Endothelial cell (in vitro differentiated cells): Measurements from ENCODE around the gene NUMA1. TPM values are rescaled to one million over a fixed set of nuclear protein-coding genes. Genes with fewer than 3 reads are reported as not detected.
A peak's percentile ranks its signal among the peaks of the same experiment; 100 is the strongest.

Experiments used
- DNase-seq: peaks from one replicate; pipeline ENCODE4 v3.0.0; 2021; ENCODE audit warnings: low spot score
- H3K27ac Mint-ChIP-seq: one replicate; pipeline ENCODE4 v1.8.0; 2021; ENCODE audit warnings: mixed read lengths, inconsistent platforms; ENCODE audit not compliant: unreplicated experiment
- H3K27me3 Mint-ChIP-seq: one replicate; pipeline ENCODE4 v1.8.0; 2021; ENCODE audit warnings: mild to moderate bottlenecking, moderate library complexity, mixed read lengths, inconsistent platforms; ENCODE audit not compliant: unreplicated experiment
- H3K36me3 Mint-ChIP-seq: one replicate; pipeline ENCODE4 v1.8.0; 2021; ENCODE audit warnings: mild to moderate bottlenecking, low read depth, mixed read lengths, inconsistent platforms; ENCODE audit not compliant: unreplicated experiment
- H3K4me1 Mint-ChIP-seq: one replicate; pipeline ENCODE4 v1.8.0; 2021; ENCODE audit warnings: mild to moderate bottlenecking, mixed read lengths, inconsistent platforms; ENCODE audit not compliant: unreplicated experiment
- H3K4me3 Mint-ChIP-seq: one replicate; pipeline ENCODE4 v1.8.0; 2021; ENCODE audit warnings: mild to moderate bottlenecking, mixed read lengths, inconsistent platforms; ENCODE audit not compliant: unreplicated experiment
- H3K9me3 Mint-ChIP-seq: one replicate; pipeline ENCODE4 v1.8.0; 2021; ENCODE audit warnings: mixed read lengths, inconsistent platforms; ENCODE audit not compliant: unreplicated experiment
- total RNA-seq: library from RNA; stranded (reverse); fragmentation: NEBNext Ultra II Directional; extraction: Animal tissue kit (Norgen Biotek cat#: 25700); gene quantifications from one replicate; pipeline ENCODE4 v1.2.1, GENCODE V29; 2021; ENCODE audit not compliant: unreplicated experiment
- TF ChIP-seq, protein P1 (sequence below): fragments of 200-600 bp; sonication (generic); IDR thresholded peaks from one replicate; pipeline ENCODE4 v1.5.0; 2021; ENCODE audit warnings: antibody characterized with exemption; ENCODE audit not compliant: unreplicated experiment

The NUMA1 gene
- total RNA-seq, 1 donor from 2014 or later, result 173 TPM

DNA sequence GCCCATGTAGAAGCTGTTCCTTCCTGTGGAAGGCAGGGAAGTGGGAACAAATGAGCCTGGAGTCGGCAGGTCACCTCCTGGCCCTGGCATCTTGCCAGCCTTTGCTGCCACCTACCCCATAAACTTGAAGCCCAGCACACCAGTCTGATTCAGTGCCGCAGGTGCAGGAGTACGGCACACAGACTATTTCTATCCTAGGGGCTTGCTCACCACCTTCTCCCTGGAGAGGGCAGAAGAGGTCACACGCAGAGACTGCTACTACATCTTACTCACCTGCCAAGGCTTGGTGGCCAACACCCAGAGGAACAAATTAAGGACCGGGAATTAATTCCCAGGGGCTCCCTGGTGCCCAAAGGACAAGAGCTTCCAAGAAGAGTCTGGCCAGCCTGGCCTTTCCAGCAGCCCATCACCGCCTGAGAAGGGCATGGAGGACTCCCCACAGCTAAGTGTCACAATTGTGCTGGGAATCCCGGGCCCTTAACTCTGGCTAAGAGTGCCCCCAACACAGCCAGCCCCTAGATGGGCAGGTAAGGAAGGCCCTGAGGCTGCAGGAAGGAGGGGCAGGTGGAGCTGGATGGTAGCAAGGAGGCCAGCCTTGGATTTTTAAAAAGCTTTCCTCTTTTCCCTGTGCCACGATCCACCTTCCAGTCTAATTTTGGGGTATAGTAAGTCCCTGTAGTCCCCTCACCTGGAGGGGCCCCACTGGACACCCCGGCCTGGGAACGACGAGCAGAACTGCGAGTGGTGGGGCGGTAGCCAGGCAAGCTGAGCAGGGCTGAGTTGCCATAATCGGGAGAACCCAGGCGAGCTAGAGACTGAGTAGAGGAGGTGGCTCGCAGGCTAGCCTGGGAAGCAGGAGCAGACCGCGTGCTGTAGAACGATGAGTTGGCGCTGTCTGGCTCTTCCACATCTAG is 74.7 kb downstream of the NUMA1 start:
- no peak overlapping the region for H3K27ac Mint-ChIP-seq
- H3K36me3 Mint-ChIP-seq, result peaks cover 46% of the 10 kb centered on the region
- no peak overlapping the region for H3K4me3 Mint-ChIP-seq
- peaks cover 6% of the 10 kb centered on the region for H3K4me1 Mint-ChIP-seq
- peaks cover 31% of the 10 kb centered on the region for H3K27me3 Mint-ChIP-seq
- H3K9me3 Mint-ChIP-seq, result no peaks in the 10 kb centered on the region
- TF ChIP-seq, protein P1, sequence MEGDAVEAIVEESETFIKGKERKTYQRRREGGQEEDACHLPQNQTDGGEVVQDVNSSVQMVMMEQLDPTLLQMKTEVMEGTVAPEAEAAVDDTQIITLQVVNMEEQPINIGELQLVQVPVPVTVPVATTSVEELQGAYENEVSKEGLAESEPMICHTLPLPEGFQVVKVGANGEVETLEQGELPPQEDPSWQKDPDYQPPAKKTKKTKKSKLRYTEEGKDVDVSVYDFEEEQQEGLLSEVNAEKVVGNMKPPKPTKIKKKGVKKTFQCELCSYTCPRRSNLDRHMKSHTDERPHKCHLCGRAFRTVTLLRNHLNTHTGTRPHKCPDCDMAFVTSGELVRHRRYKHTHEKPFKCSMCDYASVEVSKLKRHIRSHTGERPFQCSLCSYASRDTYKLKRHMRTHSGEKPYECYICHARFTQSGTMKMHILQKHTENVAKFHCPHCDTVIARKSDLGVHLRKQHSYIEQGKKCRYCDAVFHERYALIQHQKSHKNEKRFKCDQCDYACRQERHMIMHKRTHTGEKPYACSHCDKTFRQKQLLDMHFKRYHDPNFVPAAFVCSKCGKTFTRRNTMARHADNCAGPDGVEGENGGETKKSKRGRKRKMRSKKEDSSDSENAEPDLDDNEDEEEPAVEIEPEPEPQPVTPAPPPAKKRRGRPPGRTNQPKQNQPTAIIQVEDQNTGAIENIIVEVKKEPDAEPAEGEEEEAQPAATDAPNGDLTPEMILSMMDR, result no peak
- DNase-seq, result no peak

DNA sequence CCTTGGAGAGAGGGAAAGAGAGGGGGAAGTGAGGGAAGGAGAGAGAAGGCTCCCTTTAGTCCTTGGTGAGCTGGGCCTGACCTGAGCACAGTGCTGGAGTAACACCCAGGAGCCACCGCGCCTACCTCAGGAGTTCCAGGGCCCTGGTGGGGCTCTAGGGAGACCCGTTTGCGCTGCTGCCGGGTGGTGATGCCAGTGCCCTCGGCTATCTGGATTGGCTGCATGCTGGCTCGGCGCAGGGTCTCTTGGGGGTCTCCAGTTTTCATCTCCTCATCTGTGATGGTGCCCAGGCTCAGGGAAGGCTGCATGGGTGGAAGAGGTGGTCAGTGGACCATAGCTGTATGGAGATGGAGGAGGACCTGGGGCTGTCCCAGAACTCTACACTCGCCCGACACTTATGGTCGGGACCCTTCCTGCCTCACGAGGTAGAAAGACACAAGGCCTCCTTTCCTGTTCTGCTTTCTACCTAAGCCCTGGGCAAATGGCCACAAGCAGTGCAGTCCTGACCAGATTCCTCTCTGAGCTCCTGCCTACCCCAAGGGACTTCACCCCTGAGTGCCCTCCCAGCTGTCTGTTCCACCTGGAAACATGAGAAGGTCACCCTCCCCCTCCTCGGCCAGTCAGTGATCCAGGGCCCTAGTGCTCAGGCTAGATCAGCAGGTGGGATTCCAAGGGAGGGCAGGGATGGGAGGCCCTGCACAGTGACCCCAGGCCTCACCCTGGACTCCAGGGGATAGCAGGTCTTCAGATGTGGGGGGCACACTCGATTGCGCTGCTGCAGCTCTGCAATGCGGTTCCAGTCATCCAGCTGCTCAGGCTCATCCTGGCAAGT is 75.6 kb downstream of the NUMA1 start:
- no peak overlapping the region for H3K4me3 Mint-ChIP-seq
- TF ChIP-seq, protein P1, result no peak
- H3K4me1 Mint-ChIP-seq, result peaks cover 7% of the 10 kb centered on the region
- H3K27me3 Mint-ChIP-seq, result peaks cover 33% of the 10 kb centered on the region
- no peak for DNase-seq
- no peak overlapping the region for H3K27ac Mint-ChIP-seq
- H3K36me3 Mint-ChIP-seq, result peaks cover 46% of the 10 kb centered on the region
- H3K9me3 Mint-ChIP-seq, result no peaks in the 10 kb centered on the region

DNA sequence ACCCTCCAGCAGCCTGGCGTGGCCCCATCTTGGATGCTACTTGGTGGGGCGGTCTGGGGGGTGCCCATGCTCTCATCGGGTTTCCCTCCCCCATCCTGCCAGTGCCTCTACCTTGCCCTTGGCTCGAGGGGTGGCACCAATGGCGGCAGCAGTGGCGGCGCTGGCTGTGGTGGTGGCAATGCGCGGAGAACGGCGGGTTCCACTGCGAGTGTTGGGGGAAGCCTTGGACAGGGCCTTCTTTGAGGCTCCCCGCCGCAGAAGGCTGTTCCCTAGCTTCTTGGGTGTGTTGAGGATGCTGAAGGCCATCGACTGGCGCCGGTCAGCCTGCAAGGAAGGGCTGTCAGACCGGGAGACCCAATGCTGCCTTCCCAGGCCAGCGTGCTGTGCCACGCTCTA is 76.6 kb downstream of the NUMA1 start:
- Mint-ChIP-seq H3K4me3 (no peak overlapping the region), H3K27me3 (peaks cover 35% of the 10 kb centered on the region), H3K27ac (no peak overlapping the region), H3K9me3 (no peaks in the 10 kb centered on the region), H3K4me1 (peaks cover 16% of the 10 kb centered on the region), H3K36me3 (peaks cover 52% of the 10 kb centered on the region)
- TF ChIP-seq, protein P1, result no peak
- no peak for DNase-seq

DNA sequence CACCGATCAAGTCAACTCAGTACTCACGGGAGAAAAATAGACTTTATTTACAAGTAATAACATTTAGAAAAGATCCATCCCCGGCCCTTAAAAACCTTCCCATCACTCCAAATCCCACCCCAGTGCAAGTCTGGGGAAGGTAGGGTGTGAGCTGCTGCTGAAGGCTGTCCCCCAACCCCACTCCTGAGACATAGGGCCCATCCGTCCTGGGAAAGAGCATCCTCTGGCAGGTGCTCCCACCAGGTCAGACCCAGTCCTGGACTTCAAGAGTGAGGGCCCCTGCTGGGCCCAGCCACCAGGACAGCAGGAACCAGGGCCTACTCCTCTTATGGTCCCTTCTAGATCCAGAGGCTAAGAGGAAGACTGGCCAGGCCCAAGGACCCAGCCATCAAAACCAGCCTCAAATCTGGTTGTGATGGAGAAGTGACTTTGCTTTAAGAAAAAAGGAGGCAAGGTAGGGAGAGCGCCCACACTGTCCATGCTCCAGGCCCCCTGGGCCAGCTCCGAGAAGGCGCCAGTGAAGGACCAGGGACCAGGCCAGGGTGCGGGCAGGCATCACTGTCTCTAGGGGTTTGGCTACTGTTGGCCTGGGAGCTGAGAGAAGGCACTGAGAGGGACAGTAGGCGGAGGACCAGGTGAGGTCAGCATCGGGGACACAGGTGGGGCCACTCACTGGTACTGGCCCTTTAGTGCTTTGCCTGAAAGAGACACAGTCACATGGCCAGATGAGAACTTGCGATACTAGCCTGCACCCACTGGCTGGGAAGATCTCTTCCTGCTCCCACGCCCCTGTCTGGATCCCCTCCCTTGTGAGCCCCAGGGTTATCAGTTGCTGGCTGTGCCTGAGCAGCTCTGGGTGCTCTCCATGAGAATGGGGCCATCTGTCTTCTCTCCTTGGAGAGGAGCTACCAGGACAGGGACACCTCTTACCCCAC is 77.2 kb downstream of the NUMA1 start:
- peaks cover 23% of the 10 kb centered on the region for H3K4me1 Mint-ChIP-seq
- DNase-seq, result no peak
- H3K4me3 Mint-ChIP-seq, result peak overlapping the region; percentile 28
- no peak overlapping the region for H3K27ac Mint-ChIP-seq
- H3K36me3 Mint-ChIP-seq, result peaks cover 50% of the 10 kb centered on the region
- no peaks in the 10 kb centered on the region for H3K9me3 Mint-ChIP-seq
- peaks cover 39% of the 10 kb centered on the region for H3K27me3 Mint-ChIP-seq
- TF ChIP-seq, protein P1, result no peak
